ENCODE data around the gene TBC1D17.

GRCh38 chr19:49872245-49873128, 5.0 kb upstream of the TBC1D17 start:
- TF ChIP-seq CTCF (IDR thresholded peaks at IDR 0.05; ENCODE audit: poor library complexity, severe bottlenecking) (no peak), SMC3 (conservative IDR thresholded peaks at IDR 0.05; ENCODE audit: poor library complexity) (no peak), RAD21 (conservative IDR thresholded peaks at IDR 0.05) (no peak), EZH2 (IDR thresholded peaks at IDR 0.05; ENCODE audit: borderline replicate concordance, insufficient read depth, low read length, poor library complexity, severe bottlenecking) (no peak), POLR2AphosphoS5 (IDR thresholded peaks at IDR 0.05) (no peak), EP300 (conservative IDR thresholded peaks at IDR 0.05; ENCODE audit: poor library complexity, severe bottlenecking) (no peak)

Data from neural cell (in vitro differentiated cells).